Mammary epithelial cell (primary cell): Measurements from ENCODE around the gene CPSF2.

Source experiments
- EZH2 ChIP-seq: IDR thresholded peaks from 2 replicates; pipeline ENCODE4 v1.6.1; 2012; ENCODE audit warnings: low read length, inconsistent platforms, borderline replicate concordance
- TF ChIP-seq, protein P1 (sequence below), 2 donors: IDR thresholded peaks in 1 of 2; conservative IDR thresholded peaks in 1 of 2; 2 replicates each; pipeline ENCODE4 v1.5.1; 2011 to 2012; ENCODE audit warnings: inconsistent platforms in 2 of 2, low read length in 2 of 2, mild to moderate bottlenecking in 2 of 2, control low read depth in 1 of 2, low read depth in 1 of 2; ENCODE audit not compliant: insufficient read depth in 1 of 2; ENCODE audit errors: extremely low read depth in 1 of 2

DNA sequence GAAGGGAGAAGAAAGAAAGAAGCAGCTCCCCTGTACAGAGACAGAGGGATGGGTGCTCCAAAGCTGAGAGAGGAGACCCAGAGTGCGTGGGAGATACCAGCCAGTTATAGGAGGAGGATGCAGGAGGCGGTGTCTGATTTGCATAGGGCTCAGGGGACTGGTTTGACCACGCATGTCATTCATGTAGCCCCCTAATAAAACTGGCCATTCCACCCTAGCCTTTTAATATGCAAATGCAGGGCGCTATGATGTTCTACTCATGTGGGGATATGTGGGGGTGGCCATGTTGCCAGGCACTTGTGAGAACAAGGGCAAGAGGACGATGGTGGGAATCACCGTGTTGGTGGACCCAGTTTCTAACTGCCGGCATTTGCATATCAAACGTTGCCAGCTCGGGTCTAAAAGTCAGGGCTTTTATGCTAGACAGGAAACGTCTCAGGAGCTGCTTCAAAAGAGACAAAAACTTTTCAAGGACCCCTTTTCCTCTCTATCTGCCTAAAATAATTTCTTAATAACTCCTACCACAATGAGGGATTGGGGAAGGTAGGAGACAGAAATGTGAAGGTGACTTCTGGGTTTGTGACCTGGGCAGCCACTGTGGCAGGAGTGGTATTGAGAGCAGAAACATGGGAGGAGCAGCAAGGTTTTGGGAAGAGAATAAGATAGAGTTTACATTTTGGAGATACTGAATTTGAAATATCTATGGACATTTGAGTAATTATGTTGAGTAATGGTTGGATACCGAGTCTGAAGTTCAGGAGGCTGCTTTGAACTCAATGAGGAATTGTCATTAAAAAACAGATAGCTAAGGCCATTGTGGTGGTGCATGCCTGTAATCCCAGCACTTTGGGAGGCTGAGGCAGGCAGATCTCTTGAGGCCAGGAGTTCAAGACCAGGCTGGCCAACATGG lies 13.2 kb upstream of the CPSF2 start:
- TF ChIP-seq, protein P1, sequence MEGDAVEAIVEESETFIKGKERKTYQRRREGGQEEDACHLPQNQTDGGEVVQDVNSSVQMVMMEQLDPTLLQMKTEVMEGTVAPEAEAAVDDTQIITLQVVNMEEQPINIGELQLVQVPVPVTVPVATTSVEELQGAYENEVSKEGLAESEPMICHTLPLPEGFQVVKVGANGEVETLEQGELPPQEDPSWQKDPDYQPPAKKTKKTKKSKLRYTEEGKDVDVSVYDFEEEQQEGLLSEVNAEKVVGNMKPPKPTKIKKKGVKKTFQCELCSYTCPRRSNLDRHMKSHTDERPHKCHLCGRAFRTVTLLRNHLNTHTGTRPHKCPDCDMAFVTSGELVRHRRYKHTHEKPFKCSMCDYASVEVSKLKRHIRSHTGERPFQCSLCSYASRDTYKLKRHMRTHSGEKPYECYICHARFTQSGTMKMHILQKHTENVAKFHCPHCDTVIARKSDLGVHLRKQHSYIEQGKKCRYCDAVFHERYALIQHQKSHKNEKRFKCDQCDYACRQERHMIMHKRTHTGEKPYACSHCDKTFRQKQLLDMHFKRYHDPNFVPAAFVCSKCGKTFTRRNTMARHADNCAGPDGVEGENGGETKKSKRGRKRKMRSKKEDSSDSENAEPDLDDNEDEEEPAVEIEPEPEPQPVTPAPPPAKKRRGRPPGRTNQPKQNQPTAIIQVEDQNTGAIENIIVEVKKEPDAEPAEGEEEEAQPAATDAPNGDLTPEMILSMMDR (conservative IDR thresholded peaks at IDR 0.05 in 1 of 2, IDR thresholded peaks at IDR 0.05 in 1 of 2; ENCODE audit: extremely low read depth in 1 of 2, insufficient read depth in 1 of 2, low read depth in 1 of 2, low read length in 2 of 2): no peak
- TF ChIP-seq EZH2: no peak
